Mesenchymal stem cell (in vitro differentiated cells and primary cell): ENCODE results near the gene EGLN2.

ENCODE experiments used
- DNase-seq: peaks from one replicate; pipeline ENCODE4 v3.0.0-alpha.2; 2013
- H2AFZ ChIP-seq: one replicate; pipeline ENCODE4 v1.6.1; 2013; ENCODE audit warnings: low read depth, mild to moderate bottlenecking, control low read depth, inconsistent platforms, low read length, moderate library complexity
- H2AK5ac ChIP-seq: 2 replicates; pipeline ENCODE4 v1.6.1; 2013; ENCODE audit warnings: low read length, moderate library complexity, mild to moderate bottlenecking, inconsistent platforms; ENCODE audit not compliant: severe bottlenecking
- H2BK120ac ChIP-seq: one replicate; pipeline ENCODE4 v1.6.1; 2013; ENCODE audit warnings: low read depth, mild to moderate bottlenecking, inconsistent platforms, low read length, moderate library complexity
- H2BK12ac ChIP-seq, 2 experiments: one replicate each; pipeline ENCODE4 v1.6.1; 2013; ENCODE audit warnings: inconsistent platforms in 2 of 2, low read length in 2 of 2, mild to moderate bottlenecking in 2 of 2, moderate library complexity in 2 of 2, control low read depth in 1 of 2
- H2BK15ac ChIP-seq: one replicate; pipeline ENCODE4 v1.6.1; 2013; ENCODE audit warnings: mild to moderate bottlenecking, low read depth, inconsistent platforms; ENCODE audit not compliant: poor library complexity, severe bottlenecking
- H2BK5ac ChIP-seq: 2 replicates; pipeline ENCODE4 v1.6.1; 2013; ENCODE audit warnings: low read depth, mild to moderate bottlenecking, low read length, control low read depth, inconsistent platforms; ENCODE audit not compliant: poor library complexity, severe bottlenecking
- H3K14ac ChIP-seq, 2 experiments: one replicate each; pipeline ENCODE4 v1.6.1; 2013; ENCODE audit warnings: inconsistent platforms in 2 of 2, low read length in 2 of 2, control low read depth in 1 of 2, mild to moderate bottlenecking in 1 of 2, moderate library complexity in 1 of 2
- H3K18ac ChIP-seq, 2 experiments: one replicate each; pipeline ENCODE4 v1.6.1; 2013; ENCODE audit warnings: inconsistent platforms in 2 of 2, low read length in 2 of 2, control low read depth in 1 of 2, low read depth in 1 of 2, mild to moderate bottlenecking in 1 of 2
- H3K23ac ChIP-seq, 2 experiments: one replicate each; pipeline ENCODE4 v1.6.1; 2013; ENCODE audit warnings: inconsistent platforms in 2 of 2, low read length in 2 of 2, mild to moderate bottlenecking in 2 of 2, moderate library complexity in 2 of 2, control low read depth in 1 of 2
- H3K27ac ChIP-seq: 2 replicates; pipeline ENCODE4 v1.5.1; 2013; ENCODE audit warnings: mild to moderate bottlenecking, moderate library complexity, low read length, control low read depth, inconsistent platforms; ENCODE audit not compliant: poor library complexity, severe bottlenecking
- H3K27me3 ChIP-seq, 2 experiments: 2 replicates each; pipeline versions ENCODE4 v1.6.1 to v1.7.0; 2013; ENCODE audit warnings: low read length in 2 of 2, mild to moderate bottlenecking in 2 of 2, moderate library complexity in 2 of 2, control low read depth in 1 of 2, inconsistent platforms in 1 of 2; ENCODE audit not compliant: control insufficient read depth in 1 of 2, insufficient read depth in 1 of 2
- H3K36me3 ChIP-seq, 2 experiments: 2 replicates each; pipeline versions ENCODE4 v1.6.1 to v1.7.0; 2013; ENCODE audit warnings: low read length in 2 of 2, control low read depth in 1 of 2, inconsistent platforms in 1 of 2, low read depth in 1 of 2, mild to moderate bottlenecking in 1 of 2; ENCODE audit not compliant: insufficient read depth in 2 of 2, control insufficient read depth in 1 of 2
- H3K4ac ChIP-seq, 2 experiments: one replicate each; pipeline ENCODE4 v1.6.1; 2013; ENCODE audit warnings: inconsistent platforms in 2 of 2, low read length in 2 of 2, mild to moderate bottlenecking in 2 of 2, moderate library complexity in 2 of 2, control low read depth in 1 of 2, low read depth in 1 of 2
- H3K4me1 ChIP-seq: 2 replicates; pipeline ENCODE4 v1.6.1; 2013; ENCODE audit warnings: low read depth, low read length, control low read depth; ENCODE audit not compliant: control insufficient read depth, insufficient read depth
- H3K4me2 ChIP-seq: 2 replicates; pipeline ENCODE4 v1.6.1; 2013; ENCODE audit warnings: low read length, mild to moderate bottlenecking, inconsistent platforms; ENCODE audit not compliant: poor library complexity, severe bottlenecking
- H3K4me3 ChIP-seq, 2 experiments: 2 replicates each; pipeline versions ENCODE4 v1.5.1 to v1.7.0; 2013; ENCODE audit warnings: low read length in 2 of 2, mild to moderate bottlenecking in 2 of 2, control low read depth in 1 of 2, low read depth in 1 of 2; ENCODE audit not compliant: insufficient read depth in 1 of 2
- H3K79me1 ChIP-seq: replicated peaks from 2 replicates; pipeline ENCODE4 v1.6.1; 2013; ENCODE audit warnings: mild to moderate bottlenecking, control low read depth, low read length, inconsistent platforms; ENCODE audit not compliant: poor library complexity, severe bottlenecking
- H3K9ac ChIP-seq: 2 replicates; pipeline ENCODE4 v1.7.0; 2013; ENCODE audit warnings: mild to moderate bottlenecking, low read length, moderate library complexity
- H3K9me3 ChIP-seq: 2 replicates; pipeline ENCODE4 v1.7.0; 2013; ENCODE audit warnings: mild to moderate bottlenecking, low read length; ENCODE audit not compliant: control insufficient read depth
- H4K8ac ChIP-seq: one replicate; pipeline ENCODE4 v1.6.1; 2013; ENCODE audit warnings: inconsistent platforms, mild to moderate bottlenecking, low read length, moderate library complexity
- H4K91ac ChIP-seq: one replicate; pipeline ENCODE4 v1.6.1; 2013; ENCODE audit warnings: mild to moderate bottlenecking, low read length, inconsistent platforms
- WGBS: methylation state at CpG from one replicate; pipeline ENCODE4 v1.1.7; 2013; ENCODE audit warnings: mixed read lengths; 5-methylcytosine and 5-hydroxymethylcytosine counted together

The EGLN2 gene

GRCh38 chr19:40802300-40803169 is 3.5 kb downstream of the EGLN2 start:
- no peak overlapping the region for H3K4me2 ChIP-seq

GRCh38 chr19:40803170-40803856 is 4.3 kb downstream of the EGLN2 start:
- H3K79me1 ChIP-seq = peaks cover 5% of the 10 kb centered on the region
- H4K91ac ChIP-seq = no peak overlapping the region
- H3K23ac ChIP-seq = no peak overlapping the region
- peaks cover 66 to 72% of the 10 kb centered on the region in 2 experiments for H3K36me3 ChIP-seq
- H2AFZ ChIP-seq = no peak overlapping the region
- H2BK15ac ChIP-seq = no peak overlapping the region
- H2BK5ac ChIP-seq = no peak overlapping the region
- peak overlapping the region in 1 of 2 experiments; percentile 83 for H3K4me3 ChIP-seq
- H3K4ac ChIP-seq = no peak overlapping the region
- H3K18ac ChIP-seq = no peak overlapping the region
- no peaks in the 10 kb centered on the region for H3K9me3 ChIP-seq
- H3K14ac ChIP-seq = peak overlapping the region in 1 of 2 experiments; percentile 14
- H3K27ac ChIP-seq = no peak overlapping the region
- H3K4me2 ChIP-seq = no peak overlapping the region
- H2AK5ac ChIP-seq = no peak overlapping the region
- H2BK12ac ChIP-seq = no peak overlapping the region
- no peak overlapping the region for H4K8ac ChIP-seq
- no peak for DNase-seq
- no peak overlapping the region for H2BK120ac ChIP-seq
- H3K27me3 ChIP-seq = no peaks in the 10 kb centered on the region
- peak overlapping the region; percentile 56 for H3K9ac ChIP-seq
- peaks cover 56% of the 10 kb centered on the region for H3K4me1 ChIP-seq
- WGBS = 85% methylated on average over 9 of the region's 9 CpGs

More at GRCh38 chr19:40802300-40803169, 3.5 kb downstream of the EGLN2 start:
- Histone ChIP-seq H3K9me3 (no peaks in the 10 kb centered on the region), H3K14ac (peak overlapping the region in 1 of 2 experiments; percentile 50), H4K8ac (no peak overlapping the region), H3K9ac (peak overlapping the region; percentile 56), H2BK5ac (no peak overlapping the region), H3K4me1 (peaks cover 60% of the 10 kb centered on the region), H3K79me1 (peaks cover 2% of the 10 kb centered on the region), H3K23ac (peak overlapping the region in 1 of 2 experiments; percentile 98), H3K4ac (peak overlapping the region in 1 of 2 experiments; percentile 9), H2AFZ (no peak overlapping the region), H3K4me3 (peak overlapping the region in 1 of 2 experiments; percentile 83), H2BK120ac (no peak overlapping the region), H3K36me3 (peaks cover 58 to 65% of the 10 kb centered on the region in 2 experiments), H3K27me3 (no peaks in the 10 kb centered on the region), H3K18ac (peak overlapping the region in 1 of 2 experiments; percentile 71), H2AK5ac (no peak overlapping the region), H2BK15ac (no peak overlapping the region), H2BK12ac (no peak overlapping the region), H4K91ac (peak overlapping the region; percentile 55), H3K27ac (no peak overlapping the region)
- DNase-seq = no peak
- WGBS = 74% methylated on average over 11 of the region's 11 CpGs

GRCh38 chr19:40803857-40804782 is 5.1 kb downstream of the EGLN2 start:
- Histone ChIP-seq H3K79me1 (peaks cover 8% of the 10 kb centered on the region), H3K18ac (peak overlapping the region in 1 of 2 experiments; percentile 6)

More at GRCh38 chr19:40803857-40804782, 5.1 kb downstream of the EGLN2 start:
- Histone ChIP-seq H4K8ac (no peak overlapping the region), H2BK120ac (no peak overlapping the region), H2BK15ac (no peak overlapping the region), H2AK5ac (peak overlapping the region; percentile 26), H3K27ac (no peak overlapping the region), H2BK5ac (no peak overlapping the region), H3K36me3 (peaks cover 74 to 80% of the 10 kb centered on the region in 2 experiments), H2BK12ac (no peak overlapping the region), H3K14ac (peak overlapping the region in 1 of 2 experiments; percentile 20), H3K4me2 (no peak overlapping the region), H3K9me3 (no peaks in the 10 kb centered on the region), H3K23ac (peak overlapping the region in 1 of 2 experiments; percentile 84), H3K4ac (no peak overlapping the region), H2AFZ (no peak overlapping the region), H4K91ac (no peak overlapping the region), H3K9ac (peak overlapping the region; percentile 12), H3K4me3 (no peak overlapping the region), H3K4me1 (peaks cover 59% of the 10 kb centered on the region), H3K27me3 (no peaks in the 10 kb centered on the region)
- 93% methylated on average over 6 of the region's 6 CpGs for WGBS
- DNase-seq = no peak
